Endothelial cell of umbilical vein (primary cell): ENCODE measurements around the gene SELENOF. TPM values are rescaled to one million over a fixed set of nuclear protein-coding genes. Genes with fewer than 3 reads are reported as not detected.

Experiments
- BruUV-seq: library from RNA; stranded (reverse); fragments of 400-500 nt; replicated peaks from 2 replicates; lab custom pipeline; 2021; lab: Mats Ljungman, UMichigan
- CTCF ChIA-PET: fragments of 300-600, 350-600 bp; sonication (Branson Sonifier 250); formaldehyde crosslinking; loops from one replicate; lab custom pipeline; 2021; ENCODE audit warnings: antibody characterized with exemption, inconsistent platforms; lab: Charles Lee
- POLR2A ChIA-PET: fragments of 300-600, 350-600 bp; sonication (Branson Sonifier 250); formaldehyde crosslinking; loops from one replicate; lab custom pipeline; 2021; ENCODE audit warnings: antibody characterized with exemption, inconsistent platforms; lab: Charles Lee
- DNase-seq: peaks from one replicate; pipeline ENCODE4 v3.0.0-alpha.2; 2011; ENCODE audit warnings: low read depth, low spot score
- FAIRE-seq: peaks from 2 replicates; lab custom pipeline; 2011; peaks lifted over from hg19 to GRCh38; lab: Jason Lieb, UNC
- H2AFZ ChIP-seq: 2 replicates; pipeline ENCODE4 v1.6.0; 2012; ENCODE audit warnings: low read depth, low read length, control low read depth, inconsistent platforms
- H3K27ac ChIP-seq: 2 replicates; pipeline ENCODE4 v1.5.1; 2011; ENCODE audit warnings: low read depth, mild to moderate bottlenecking, control low read depth, low read length, moderate library complexity; ENCODE audit not compliant: insufficient read depth
- H3K27me3 ChIP-seq, 2 experiments: 2 replicates each; pipeline versions ENCODE4 v1.6.0 to v1.6.1; 2011; ENCODE audit warnings: low read length in 2 of 2, mixed read lengths in 1 of 2; ENCODE audit not compliant: control insufficient read depth in 2 of 2, insufficient read depth in 2 of 2
- H3K36me3 ChIP-seq, 2 experiments: 2 replicates in 1 of 2; 3 replicates in 1 of 2; pipeline ENCODE4 v1.5.1; 2011; ENCODE audit warnings: low read length in 2 of 2, mild to moderate bottlenecking in 1 of 2, moderate library complexity in 1 of 2; ENCODE audit not compliant: control insufficient read depth in 2 of 2, insufficient read depth in 2 of 2; ENCODE audit errors: extremely low read depth in 1 of 2
- H3K4me1 ChIP-seq: 3 replicates; pipeline ENCODE4 v1.5.1; 2011; ENCODE audit warnings: mild to moderate bottlenecking, low read length; ENCODE audit not compliant: control insufficient read depth, insufficient read depth; ENCODE audit errors: extremely low read depth
- H3K4me2 ChIP-seq: 2 replicates; pipeline ENCODE4 v1.6.1; 2011; ENCODE audit warnings: low read length, control low read depth, mixed read lengths; ENCODE audit not compliant: insufficient read depth
- H3K4me3 ChIP-seq, 3 experiments: fragments of 200-600 bp in 1 of 3; sonication (generic), shearing (Covaris generic) in 1 of 3; replicated peaks in 1 of 3; 2 replicates each; pipeline ENCODE4 v1.5.1; 2011 to 2016; ENCODE audit warnings: control low read depth in 3 of 3, low read length in 3 of 3, mild to moderate bottlenecking in 2 of 3, inconsistent platforms in 1 of 3, low read depth in 1 of 3, moderate library complexity in 1 of 3; ENCODE audit not compliant: insufficient read depth in 1 of 3
- H3K79me2 ChIP-seq: 2 replicates; pipeline ENCODE4 v1.6.0; 2012; ENCODE audit warnings: low read length, inconsistent platforms; ENCODE audit not compliant: control insufficient read depth, insufficient read depth
- H3K9ac ChIP-seq: replicated peaks from 2 replicates; pipeline ENCODE3; 2011; ENCODE audit warnings: low read length, control low read depth; ENCODE audit not compliant: insufficient read depth; ENCODE audit errors: extremely low read depth
- H3K9me1 ChIP-seq: replicated peaks from 3 replicates; pipeline ENCODE4 v1.6.0; 2011; ENCODE audit warnings: mild to moderate bottlenecking, low read length; ENCODE audit not compliant: control insufficient read depth, insufficient read depth; ENCODE audit errors: extremely low read depth
- H3K9me3 ChIP-seq: replicated peaks from 2 replicates; pipeline ENCODE4 v1.5.1; 2012; ENCODE audit warnings: low read length, inconsistent platforms; ENCODE audit not compliant: control insufficient read depth, insufficient read depth
- H4K20me1 ChIP-seq: replicated peaks from 2 replicates; pipeline ENCODE3; 2011; ENCODE audit warnings: mild to moderate bottlenecking, low read length; ENCODE audit not compliant: control insufficient read depth, insufficient read depth; ENCODE audit errors: extremely low read depth
- EZH2 ChIP-seq: IDR thresholded peaks from 2 replicates; pipeline ENCODE4 v1.6.1; 2012; ENCODE audit warnings: borderline replicate concordance, low read depth, mild to moderate bottlenecking, moderate library complexity, low read length, inconsistent platforms; ENCODE audit not compliant: severe bottlenecking
- FOS ChIP-seq: IDR thresholded peaks from 2 replicates; pipeline ENCODE4 v1.6.1; 2011; ENCODE audit warnings: mild to moderate bottlenecking, low read length, moderate library complexity, borderline replicate concordance; ENCODE audit not compliant: insufficient read depth
- GATA2 ChIP-seq: IDR thresholded peaks from 2 replicates; pipeline ENCODE4 v1.7.0; 2011; ENCODE audit warnings: low read depth, mild to moderate bottlenecking, moderate library complexity, mixed read lengths, low read length; ENCODE audit not compliant: insufficient read length, insufficient read depth
- JUN ChIP-seq: IDR thresholded peaks from 2 replicates; pipeline ENCODE4 v1.6.1; 2011; ENCODE audit warnings: borderline replicate concordance, low read depth; ENCODE audit not compliant: insufficient read length, insufficient read depth
- MYC ChIP-seq: IDR thresholded peaks from one replicate; pipeline ENCODE4 v1.6.1; 2011; ENCODE audit warnings: mild to moderate bottlenecking, low read depth, low read length
- POLR2A ChIP-seq: IDR thresholded peaks from 2 replicates; pipeline ENCODE4 v1.6.1; 2012; ENCODE audit warnings: low read depth, mild to moderate bottlenecking, control low read depth, low read length
- POLR2AphosphoS5 ChIP-seq: IDR thresholded peaks from 2 replicates; pipeline ENCODE4 v1.6.1; 2012; ENCODE audit warnings: low read depth, mild to moderate bottlenecking, control low read depth, low read length, moderate library complexity; ENCODE audit not compliant: insufficient read depth
- dilution Hi-C: fragments of 300-500 bp; cut with MboI; formaldehyde crosslinking; loops from one replicate; pipeline ENCODE4 v1.15.0; 2019; ENCODE audit warnings: low sequenced_read_pairs; ENCODE audit not compliant: extremely low pct_ligation_motif_present
- intact Hi-C: fragments of 100-400 bp; cut with micrococcal nuclease; formaldehyde crosslinking; loops from one replicate; pipeline ENCODE4 v1.10.0; 2022
- polyA plus RNA-seq, 4 experiments: library from polyadenylated mRNA; depleted of rRNA in 3 of 4; stranded (reverse) in 3 of 4; unstranded in 1 of 4; fragments of >200 nt; gene quantifications; 2 replicates each; pipeline versions ENCODE4 v1.2.1 to v1.2.3, GENCODE V29; 2011 to 2012; ENCODE audit warnings: missing spikeins in 1 of 4
- total RNA-seq: library from RNA; stranded (reverse); gene quantifications from 2 replicates; pipeline ENCODE4 v1.2.3, GENCODE V29; 2021
- TF ChIP-seq, protein P1 (sequence below), 2 donors: IDR thresholded peaks; 1 replicate in 1 of 2; 2 replicates in 1 of 2; pipeline ENCODE4 v1.5.1; 2011; ENCODE audit warnings: low read length in 2 of 2, mild to moderate bottlenecking in 2 of 2, moderate library complexity in 2 of 2, control low read depth in 1 of 2, inconsistent platforms in 1 of 2, low read depth in 1 of 2; ENCODE audit not compliant: insufficient read depth in 1 of 2; ENCODE audit errors: extremely low read depth in 1 of 2
- TF ChIP-seq, protein P2 (sequence below): IDR thresholded peaks from 2 replicates; pipeline ENCODE4 v1.6.1; 2011; ENCODE audit not compliant: insufficient read depth, insufficient read length

Gene SELENOF
- total and polyA plus RNA-seq, 2 donors (not counting 3 experiments of a cell fraction or from before 2014, with no cell fraction given): 102 to 202 TPM

DNA sequence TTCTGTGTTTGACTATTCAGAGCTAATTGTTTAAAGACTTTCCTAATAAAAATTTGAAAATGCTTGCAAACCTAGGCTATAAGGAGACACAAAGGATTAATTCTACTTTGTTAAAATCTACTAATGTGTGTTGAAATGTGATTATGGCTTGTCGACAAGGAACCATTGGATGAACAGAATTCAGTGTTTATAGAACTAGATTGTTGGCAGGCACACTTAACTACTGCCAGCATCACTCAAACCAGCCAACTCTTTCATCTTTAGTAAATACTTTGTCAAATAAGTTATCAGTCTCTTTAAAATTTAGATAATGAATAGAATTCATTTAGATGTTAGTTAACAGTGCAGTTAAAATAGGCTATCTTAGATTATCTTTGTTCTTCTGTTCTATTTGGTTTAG, 28.1 kb upstream of the SELENOF start:
- H3K27me3 ChIP-seq: no peaks in the 10 kb centered on the region
- H3K9ac ChIP-seq: no peak overlapping the region
- no peaks in the 10 kb centered on the region for H3K36me3 ChIP-seq
- DNase-seq (no peak), FAIRE-seq (no peak)
- H3K9me3 ChIP-seq: no peaks in the 10 kb centered on the region
- H2AFZ ChIP-seq: no peak overlapping the region
- POLR2A ChIA-PET: no interaction called here
- H4K20me1 ChIP-seq: no peaks in the 10 kb centered on the region
- intact Hi-C loops (no loop called here), dilution Hi-C loops (no loop called here)
- TF ChIP-seq MYC (no peak), POLR2A (no peak), JUN (no peak), POLR2AphosphoS5 (no peak), EZH2 (no peak), FOS (no peak), GATA2 (no peak)
- TF ChIP-seq, protein P1, sequence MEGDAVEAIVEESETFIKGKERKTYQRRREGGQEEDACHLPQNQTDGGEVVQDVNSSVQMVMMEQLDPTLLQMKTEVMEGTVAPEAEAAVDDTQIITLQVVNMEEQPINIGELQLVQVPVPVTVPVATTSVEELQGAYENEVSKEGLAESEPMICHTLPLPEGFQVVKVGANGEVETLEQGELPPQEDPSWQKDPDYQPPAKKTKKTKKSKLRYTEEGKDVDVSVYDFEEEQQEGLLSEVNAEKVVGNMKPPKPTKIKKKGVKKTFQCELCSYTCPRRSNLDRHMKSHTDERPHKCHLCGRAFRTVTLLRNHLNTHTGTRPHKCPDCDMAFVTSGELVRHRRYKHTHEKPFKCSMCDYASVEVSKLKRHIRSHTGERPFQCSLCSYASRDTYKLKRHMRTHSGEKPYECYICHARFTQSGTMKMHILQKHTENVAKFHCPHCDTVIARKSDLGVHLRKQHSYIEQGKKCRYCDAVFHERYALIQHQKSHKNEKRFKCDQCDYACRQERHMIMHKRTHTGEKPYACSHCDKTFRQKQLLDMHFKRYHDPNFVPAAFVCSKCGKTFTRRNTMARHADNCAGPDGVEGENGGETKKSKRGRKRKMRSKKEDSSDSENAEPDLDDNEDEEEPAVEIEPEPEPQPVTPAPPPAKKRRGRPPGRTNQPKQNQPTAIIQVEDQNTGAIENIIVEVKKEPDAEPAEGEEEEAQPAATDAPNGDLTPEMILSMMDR (IDR thresholded peaks at IDR 0.05; ENCODE audit: extremely low read depth in 1 of 2, insufficient read depth in 1 of 2, low read depth in 1 of 2, low read length in 2 of 2): no peak
- TF ChIP-seq, protein P2, sequence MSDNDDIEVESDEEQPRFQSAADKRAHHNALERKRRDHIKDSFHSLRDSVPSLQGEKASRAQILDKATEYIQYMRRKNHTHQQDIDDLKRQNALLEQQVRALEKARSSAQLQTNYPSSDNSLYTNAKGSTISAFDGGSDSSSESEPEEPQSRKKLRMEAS: no peak
- no peaks in the 10 kb centered on the region for H3K9me1 ChIP-seq
- H3K27ac ChIP-seq: no peak overlapping the region
- BruUV-seq: no TSS peak
- H3K79me2 ChIP-seq: peaks cover 6% of the 10 kb centered on the region
- CTCF ChIA-PET: interaction anchor here (1.1 to 1.6 kb wide), 3 partner anchors 13 to 67 kb away, joined by 3 to 4 read pairs (median 3); no protein-coding TSS in a partner anchor
- H3K4me3 ChIP-seq: no peak overlapping the region
- no peak overlapping the region for H3K4me2 ChIP-seq
- H3K4me1 ChIP-seq: peaks cover 7% of the 10 kb centered on the region
